DMS 273 (cell line): ENCODE measurements around the gene DLX4.

Source experiments
- DNase-seq: peaks from one replicate; lab custom pipeline; 2025; ENCODE audit not compliant: unreplicated experiment; lab: John Stamatoyannopoulos, UW

Gene DLX4

GRCh38 chr17:49969134-49969759, at the start of gene DLX4:
Gene DLX4 (plus strand): TSS chr17:49969190. CDS start chr17:49969469, 279 bp downstream.
- no peak for DNase-seq

GRCh38 chr17:49920030-49920769, 48.8 kb upstream of the DLX4 start:
- no peak for DNase-seq

- DNase-seq: no peak
These were observed 46.9 kb upstream of the DLX4 start for GRCh38 chr17:49922095-49922494.

GRCh38 chr17:49924116-49924515, 44.9 kb upstream of the DLX4 start:
- DNase-seq: peak; percentile 44

- no peak for DNase-seq
These were observed 44.4 kb upstream of the DLX4 start for GRCh38 chr17:49924589-49924988.

GRCh38 chr17:49925921-49926320, 43.1 kb upstream of the DLX4 start:
- DNase-seq: no peak

GRCh38 chr17:49926886-49927285, 42.1 kb upstream of the DLX4 start:
- DNase-seq: no peak

GRCh38 chr17:49928126-49928800, 40.7 kb upstream of the DLX4 start:
- peak; percentile 67 for DNase-seq

GRCh38 chr17:49928837-49929475, 40.0 kb upstream of the DLX4 start:
- peak; percentile 71 for DNase-seq

GRCh38 chr17:49930880-49931279, 38.1 kb upstream of the DLX4 start:
- DNase-seq: no peak

GRCh38 chr17:49931416-49932137, 37.4 kb upstream of the DLX4 start:
- peak; percentile 66 for DNase-seq

GRCh38 chr17:49932138-49932723, 36.8 kb upstream of the DLX4 start:
- peak; percentile 61 for DNase-seq

- DNase-seq: no peak
These were observed 36.1 kb upstream of the DLX4 start for GRCh38 chr17:49932901-49933300.

- DNase-seq: peak; percentile 95
These were observed 33.3 kb upstream of the DLX4 start for GRCh38 chr17:49935526-49936210.

GRCh38 chr17:49936386-49936785, 32.6 kb upstream of the DLX4 start:
- no peak for DNase-seq

GRCh38 chr17:49939318-49939717, 29.7 kb upstream of the DLX4 start:
- no peak for DNase-seq

- no peak for DNase-seq
These were observed 27.6 kb upstream of the DLX4 start for GRCh38 chr17:49941427-49941826.

GRCh38 chr17:49942947-49943346, 26.0 kb upstream of the DLX4 start:
- DNase-seq: no peak

- DNase-seq: peak; percentile 52
These were observed 24.6 kb upstream of the DLX4 start for GRCh38 chr17:49944273-49944870.

- DNase-seq: no peak
These were observed 22.8 kb upstream of the DLX4 start for GRCh38 chr17:49946208-49946607.
